Activated effector memory CD4-positive, alpha-beta T cell treated with anti-CD3 and anti-CD28 coated beads, Interleukin-2, amount 50 U/mL, for 16 hours (primary cell): ENCODE results near the gene CRACR2A.
A peak's percentile ranks its signal among the peaks of the same experiment; 100 is the strongest.

Experiments
- DNase-seq: peaks from one replicate; pipeline ENCODE4 v3.0.0-alpha.2; 2020

CRACR2A gene

GRCh38 chr12:3681595-3682061, 71.3 kb downstream of the CRACR2A start:
- no peak for DNase-seq

- no peak for DNase-seq
Measured at GRCh38 chr12:3680919-3681594, 71.9 kb downstream of the CRACR2A start.

GRCh38 chr12:3679831-3680230, 73.1 kb downstream of the CRACR2A start:
- DNase-seq = no peak

GRCh38 chr12:3677609-3678008, 75.3 kb downstream of the CRACR2A start:
- no peak for DNase-seq

- no peak for DNase-seq
Measured at GRCh38 chr12:3673981-3674708, 78.8 kb downstream of the CRACR2A start.

- no peak for DNase-seq
Measured at GRCh38 chr12:3672113-3672509, 80.8 kb downstream of the CRACR2A start.

- DNase-seq = no peak
Measured at GRCh38 chr12:3671330-3672112, 81.4 kb downstream of the CRACR2A start.

- no peak for DNase-seq
Measured at GRCh38 chr12:3670083-3670620, 82.8 kb downstream of the CRACR2A start.

- no peak for DNase-seq
Measured at GRCh38 chr12:3669594-3669993, 83.3 kb downstream of the CRACR2A start.

- no peak for DNase-seq
Measured at GRCh38 chr12:3668479-3669165, 84.3 kb downstream of the CRACR2A start.

GRCh38 chr12:3667485-3667884, 85.4 kb downstream of the CRACR2A start:
- DNase-seq = no peak

- no peak for DNase-seq
Measured at GRCh38 chr12:3666441-3666840, 86.5 kb downstream of the CRACR2A start.

GRCh38 chr12:3662521-3662921, 90.4 kb downstream of the CRACR2A start:
- no peak for DNase-seq

- DNase-seq = no peak
Measured at GRCh38 chr12:3661028-3661427, 91.9 kb downstream of the CRACR2A start.

GRCh38 chr12:3658327-3659163, 94.4 kb downstream of the CRACR2A start:
- peak; percentile 65 for DNase-seq

GRCh38 chr12:3656946-3657622, 95.8 kb downstream of the CRACR2A start:
- DNase-seq = no peak

GRCh38 chr12:3655328-3655900, 97.5 kb downstream of the CRACR2A start:
- DNase-seq = no peak

GRCh38 chr12:3651585-3652424, 101.1 kb downstream of the CRACR2A start:
- no peak for DNase-seq

- no peak for DNase-seq
Measured at GRCh38 chr12:3647504-3647903, 105.4 kb downstream of the CRACR2A start.
